Muscle of arm (tissue), 14 donors: ENCODE measurements around the gene KLK2. TPM values are rescaled to one million over a fixed set of nuclear protein-coding genes. Genes with fewer than 3 reads are reported as not detected.

Source experiments
- DNase-seq: peaks from one replicate; pipeline ENCODE4 v3.0.0-alpha.2; 2013
- long read RNA-seq, 11 donors: transcript quantifications; one replicate each; lab custom pipeline, GENCODE V29; 2026
- polyA plus RNA-seq, 12 donors: library from polyadenylated mRNA; unstranded; fragments of 120-200 nt; gene quantifications; one replicate each; pipeline ENCODE4 v1.2.1, GENCODE V29; 2013; ENCODE audit not compliant: insufficient read length in 12 of 12

The KLK2 gene
- polyA plus RNA-seq = under 1 TPM in 1 of 12 donors, not detected in 11; 0.20 TPM
- long read RNA-seq, donor 1 = 0 reads
- long read RNA-seq, donor 2 = 0 reads
- long read RNA-seq, donor 3 = 0 reads
- long read RNA-seq, donor 4 = 0 reads
- long read RNA-seq, donor 5 = 0 reads
- long read RNA-seq, donor 6 = 0 reads
- long read RNA-seq, donor 7 = 0 reads
- long read RNA-seq, donor 8 = 0 reads
- long read RNA-seq, donor 9 = 0 reads
- long read RNA-seq, donor 10 = 0 reads
- long read RNA-seq, donor 11 = 0 reads

DNA sequence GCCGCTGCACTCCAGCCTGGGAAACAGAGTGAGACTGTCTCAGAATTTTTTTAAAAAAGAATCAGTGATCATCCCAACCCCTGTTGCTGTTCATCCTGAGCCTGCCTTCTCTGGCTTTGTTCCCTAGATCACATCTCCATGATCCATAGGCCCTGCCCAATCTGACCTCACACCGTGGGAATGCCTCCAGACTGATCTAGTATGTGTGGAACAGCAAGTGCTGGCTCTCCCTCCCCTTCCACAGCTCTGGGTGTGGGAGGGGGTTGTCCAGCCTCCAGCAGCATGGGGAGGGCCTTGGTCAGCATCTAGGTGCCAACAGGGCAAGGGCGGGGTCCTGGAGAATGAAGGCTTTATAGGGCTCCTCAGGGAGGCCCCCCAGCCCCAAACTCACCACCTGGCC lies at the start of gene KLK2:
Gene KLK2, plus strand, starts transcription at position 384 of the 400 bp plus-strand sequence. CDS start 35 bp downstream, outside the sequence.
- no peak for DNase-seq

DNA sequence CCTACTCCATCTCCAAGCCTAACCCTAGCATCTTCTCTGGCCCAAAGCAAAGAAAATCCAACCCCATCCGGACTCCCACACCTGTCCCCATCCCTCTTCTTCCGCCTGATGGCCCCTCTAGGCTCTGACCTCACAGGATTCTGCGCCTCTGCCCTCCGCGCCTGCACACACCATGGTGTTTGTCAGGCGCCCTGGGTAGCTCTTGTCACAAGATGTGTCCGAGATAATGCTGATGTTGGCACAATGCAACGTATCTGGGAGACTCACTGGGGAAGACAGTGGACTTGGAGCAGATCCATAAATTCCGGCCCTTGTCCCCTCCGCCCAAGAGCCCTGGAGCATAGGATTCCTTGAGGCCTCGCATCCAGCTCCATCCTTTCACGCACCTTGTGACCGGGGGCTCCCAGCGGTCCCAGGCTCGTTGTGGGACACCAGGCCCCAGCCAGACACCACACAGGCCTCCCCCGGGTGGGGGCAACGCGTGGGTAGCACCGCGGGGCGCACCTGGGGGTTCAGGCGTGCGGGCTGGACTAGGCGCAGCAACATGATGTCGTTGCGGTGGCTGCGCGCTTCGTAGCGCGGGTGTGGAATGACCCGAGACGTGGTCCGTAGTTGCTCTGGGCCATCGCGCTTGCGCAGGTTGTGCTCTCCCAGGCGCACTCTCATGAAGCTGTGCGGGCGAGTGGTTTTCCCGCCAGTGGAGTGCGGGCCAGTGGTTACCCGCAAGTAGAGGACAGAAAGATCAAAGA lies 46.6 kb upstream of the KLK2 start:
- no peak for DNase-seq

DNA sequence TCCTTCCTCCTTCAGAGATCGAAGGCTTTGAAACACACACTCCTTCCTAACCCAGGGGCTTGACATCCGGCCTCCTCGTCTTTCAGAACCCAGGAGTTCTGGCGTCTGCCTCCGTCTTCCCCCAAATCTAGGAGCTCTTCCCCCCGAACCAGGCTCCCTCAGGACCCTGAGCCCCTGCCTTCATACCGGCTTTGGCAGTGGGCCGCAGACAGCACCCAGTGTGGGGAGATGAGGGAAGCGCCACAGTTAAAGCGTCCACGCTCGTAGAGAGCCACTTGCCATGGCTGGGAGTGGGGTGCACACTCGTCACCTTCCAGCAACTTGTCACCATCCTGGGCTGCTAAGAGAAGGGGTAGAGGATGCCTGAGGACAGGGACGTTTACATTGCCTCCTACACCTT lies 45.8 kb upstream of the KLK2 start:
- no peak for DNase-seq

DNA sequence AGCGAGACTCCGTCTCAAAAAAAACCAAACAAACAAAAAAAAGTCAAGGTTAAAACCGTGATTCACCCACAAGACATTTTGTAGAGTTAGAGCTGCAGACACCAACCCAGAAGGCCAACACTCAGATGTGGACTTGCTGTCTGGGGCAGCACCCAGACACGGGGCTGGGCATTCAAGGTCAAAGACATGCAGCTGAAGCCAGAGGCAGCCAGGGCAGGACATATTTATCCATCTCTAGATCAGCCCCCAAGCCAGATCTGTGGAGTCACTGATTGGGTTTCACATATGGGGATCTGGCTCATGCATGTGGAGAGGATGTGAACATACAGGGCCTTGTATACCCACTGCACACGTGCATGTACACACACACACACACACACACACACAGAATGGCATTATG lies 43.4 kb upstream of the KLK2 start:
- no peak for DNase-seq

DNA sequence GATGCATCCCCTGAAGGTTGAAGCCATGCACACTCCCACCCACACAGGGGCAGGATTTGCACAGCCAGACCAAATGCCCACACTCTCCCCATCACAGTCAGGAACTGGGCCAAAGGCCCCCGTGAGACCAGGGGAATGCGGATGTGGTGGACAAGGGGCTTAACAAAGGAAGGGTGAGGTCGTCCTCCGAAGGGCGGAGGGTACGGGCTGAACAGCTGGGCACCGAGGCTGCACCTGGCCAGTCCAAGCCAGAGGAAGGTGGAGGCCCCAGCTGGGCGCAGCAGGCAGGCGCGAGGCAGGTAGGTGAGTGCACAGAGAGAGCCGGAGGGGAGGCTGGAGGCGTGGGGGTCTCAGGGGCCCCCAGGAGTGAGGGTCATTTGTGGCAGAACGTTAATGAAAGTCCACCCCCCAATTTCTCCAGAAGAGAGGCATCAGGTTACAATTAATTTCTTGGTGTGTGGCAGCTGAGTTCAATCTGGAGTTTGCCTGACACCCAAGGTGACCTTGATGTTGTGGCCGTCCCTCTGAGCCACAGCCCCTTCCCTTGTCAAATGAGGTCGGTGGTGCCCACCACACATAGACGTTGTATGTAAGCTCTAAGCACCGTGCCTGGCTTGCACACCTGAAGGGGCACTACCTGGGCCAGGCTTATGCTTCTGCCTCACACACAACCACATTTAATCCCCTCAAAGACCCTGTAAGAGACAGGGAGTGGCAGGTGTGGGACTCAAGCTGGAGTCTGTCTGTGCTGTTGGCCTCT lies 42.8 kb upstream of the KLK2 start:
- DNase-seq = no peak

DNA sequence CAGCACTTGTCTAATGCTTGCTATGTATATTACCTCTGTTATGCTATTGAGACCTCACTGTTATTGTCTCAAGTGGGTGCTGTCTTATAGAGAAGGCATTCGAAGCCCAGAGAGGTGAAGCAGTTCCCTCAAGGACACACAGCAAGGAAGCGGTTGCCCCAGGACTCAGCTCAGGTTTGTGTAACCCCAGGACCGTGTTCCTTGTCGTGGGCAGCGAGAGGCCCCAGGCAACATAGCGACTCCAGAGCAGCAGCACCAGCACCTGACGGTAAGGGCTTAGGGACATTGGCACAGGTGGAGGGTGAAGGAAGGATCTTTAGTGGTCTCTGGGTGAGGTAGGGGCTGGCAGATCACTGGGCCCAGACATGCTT lies 42.2 kb upstream of the KLK2 start:
- no peak for DNase-seq

DNA sequence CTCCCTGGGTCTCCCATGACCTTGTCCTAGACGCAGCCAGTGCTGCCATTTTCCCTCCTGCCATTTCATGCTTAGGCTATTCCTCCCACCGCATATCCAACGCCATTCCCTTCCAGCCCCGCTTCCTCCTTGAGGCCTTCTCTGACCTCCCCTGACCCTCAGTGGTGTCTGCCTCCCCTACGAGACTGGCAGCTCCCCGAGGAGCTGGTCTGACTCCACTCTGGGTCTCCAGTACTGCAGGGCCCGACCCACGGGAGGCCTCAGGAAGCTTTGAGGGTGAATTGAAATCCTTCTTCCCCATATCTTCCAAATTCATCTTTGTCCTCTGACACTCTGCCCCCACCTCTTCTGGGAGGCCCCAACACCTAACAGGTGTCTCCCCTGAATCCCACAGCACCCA lies 40.6 kb upstream of the KLK2 start:
- DNase-seq = no peak

DNA sequence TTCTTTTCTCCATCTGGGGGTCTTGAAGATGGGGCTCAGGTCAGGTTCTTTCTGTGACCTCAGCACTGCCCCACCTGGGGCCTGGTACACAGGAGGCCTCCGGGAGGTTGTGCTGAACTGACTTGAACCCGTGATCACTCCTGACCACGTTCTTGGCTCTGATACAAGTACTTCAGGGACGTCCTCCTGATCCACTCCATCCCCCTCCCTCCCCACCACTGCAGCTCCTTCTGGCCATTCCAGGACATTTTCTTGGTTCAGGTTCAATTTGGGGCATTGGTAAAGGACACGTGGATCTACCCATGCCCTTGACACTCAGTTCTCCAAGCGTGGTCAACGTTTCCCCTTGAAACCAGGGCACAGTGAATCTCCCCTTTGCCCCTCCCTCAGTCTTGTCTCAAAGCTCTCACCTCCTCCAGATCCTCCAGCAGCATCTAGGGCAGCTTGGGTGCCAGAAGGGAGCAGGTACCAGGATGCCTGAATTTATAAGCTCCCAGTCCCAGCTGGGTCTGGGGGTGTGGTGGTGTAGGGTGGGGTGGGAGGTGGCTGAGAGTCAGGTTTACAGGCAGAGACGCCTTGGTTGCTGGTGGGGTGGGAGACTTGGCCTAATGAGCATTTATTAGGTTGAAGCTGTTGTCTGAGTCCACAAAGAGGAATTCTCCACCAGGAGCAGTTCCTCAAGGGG lies 40.0 kb upstream of the KLK2 start, which contains the start of gene KLK15:
Gene KLK15, minus strand, starts transcription at position 458 of the 685 bp plus-strand sequence. CDS start 2,082 bp downstream, outside the sequence.
- no peak for DNase-seq

DNA sequence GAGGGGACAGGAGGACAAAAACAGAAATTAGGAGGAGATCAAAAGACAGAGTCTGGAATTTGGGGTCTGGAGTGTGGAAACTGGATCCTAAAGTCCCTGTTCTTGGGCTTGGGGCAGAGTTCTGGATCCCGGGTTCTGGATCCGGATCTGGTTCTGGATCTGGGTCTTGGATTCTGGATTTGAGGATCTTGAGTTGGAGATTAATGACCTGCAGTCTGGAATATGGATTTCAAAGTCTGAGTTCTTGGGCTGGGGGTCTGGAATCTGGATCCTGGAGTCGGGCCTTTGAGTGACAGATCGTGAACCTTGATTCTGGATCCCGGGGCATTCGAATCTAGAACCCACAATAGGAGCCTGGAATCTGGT lies 39.5 kb upstream of the KLK2 start:
- DNase-seq = no peak

DNA sequence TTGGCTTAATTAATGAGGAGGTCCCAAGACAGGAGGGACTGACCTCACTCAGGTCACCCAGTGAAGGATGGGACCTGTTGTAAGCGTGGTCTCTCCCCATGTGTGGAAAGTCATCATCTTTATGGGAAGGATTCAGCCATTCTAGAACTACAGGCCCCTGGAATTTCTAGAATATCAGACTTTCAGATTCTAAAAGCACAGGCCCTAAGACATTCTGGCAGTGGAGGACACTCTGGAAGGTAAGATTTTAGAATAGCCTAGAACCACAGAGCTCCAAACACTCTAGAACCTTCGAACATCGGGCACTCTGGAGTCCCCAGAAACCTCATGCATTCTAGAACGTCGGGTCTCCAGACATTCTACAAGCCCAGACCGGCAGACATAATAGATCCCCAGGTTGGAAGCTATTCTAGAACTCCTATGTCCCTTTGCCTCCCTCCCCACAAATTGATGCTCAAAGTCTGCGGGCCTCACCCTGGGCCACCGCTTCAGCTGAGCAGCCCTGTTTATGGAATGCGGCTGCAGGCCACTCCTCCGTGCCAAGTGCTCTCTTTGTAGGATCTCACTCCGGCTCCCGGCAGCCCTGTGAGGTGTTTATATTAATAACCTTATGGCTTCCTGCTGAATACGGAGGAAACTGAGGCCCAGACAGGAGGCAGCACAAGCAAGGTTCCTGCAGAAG lies 38.0 kb upstream of the KLK2 start:
- no peak for DNase-seq

DNA sequence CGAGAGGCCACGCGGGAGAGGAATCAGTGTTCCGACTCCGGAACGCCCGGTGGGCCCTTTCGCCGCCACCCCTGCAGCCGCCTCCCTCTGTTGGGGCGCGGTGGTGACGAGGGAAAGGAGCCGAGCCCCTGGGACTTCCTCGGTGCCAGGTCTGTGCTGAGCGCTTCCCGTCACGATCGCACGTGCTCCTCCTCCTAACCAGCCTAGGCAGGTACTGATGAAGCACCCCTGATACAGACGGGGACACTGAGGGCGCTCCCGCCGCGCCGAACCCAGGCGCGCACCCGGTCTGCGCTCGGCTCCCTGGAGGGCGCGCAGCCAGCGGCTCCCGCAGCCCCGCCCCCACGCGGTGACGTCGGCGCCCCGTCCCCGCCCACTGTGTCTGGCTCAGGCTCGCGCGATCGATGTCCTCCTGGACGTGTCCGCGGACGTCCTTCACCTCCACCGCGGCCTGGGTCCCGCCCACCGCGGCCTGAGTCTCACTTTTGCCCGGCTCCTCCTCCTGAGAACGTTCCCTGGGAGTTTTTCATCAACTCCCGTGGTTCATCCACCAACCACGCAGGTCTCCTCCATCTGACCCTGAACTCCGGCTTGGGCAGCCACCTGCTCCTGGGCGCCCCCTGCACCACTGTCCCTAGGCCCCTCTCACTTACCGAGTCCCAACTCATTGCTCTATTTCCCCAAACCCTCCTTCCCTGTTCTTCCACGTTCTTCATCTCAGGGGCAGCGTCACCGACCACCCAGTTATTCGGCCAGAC lies 37.3 kb upstream of the KLK2 start:
- peak; percentile 29 for DNase-seq

DNA sequence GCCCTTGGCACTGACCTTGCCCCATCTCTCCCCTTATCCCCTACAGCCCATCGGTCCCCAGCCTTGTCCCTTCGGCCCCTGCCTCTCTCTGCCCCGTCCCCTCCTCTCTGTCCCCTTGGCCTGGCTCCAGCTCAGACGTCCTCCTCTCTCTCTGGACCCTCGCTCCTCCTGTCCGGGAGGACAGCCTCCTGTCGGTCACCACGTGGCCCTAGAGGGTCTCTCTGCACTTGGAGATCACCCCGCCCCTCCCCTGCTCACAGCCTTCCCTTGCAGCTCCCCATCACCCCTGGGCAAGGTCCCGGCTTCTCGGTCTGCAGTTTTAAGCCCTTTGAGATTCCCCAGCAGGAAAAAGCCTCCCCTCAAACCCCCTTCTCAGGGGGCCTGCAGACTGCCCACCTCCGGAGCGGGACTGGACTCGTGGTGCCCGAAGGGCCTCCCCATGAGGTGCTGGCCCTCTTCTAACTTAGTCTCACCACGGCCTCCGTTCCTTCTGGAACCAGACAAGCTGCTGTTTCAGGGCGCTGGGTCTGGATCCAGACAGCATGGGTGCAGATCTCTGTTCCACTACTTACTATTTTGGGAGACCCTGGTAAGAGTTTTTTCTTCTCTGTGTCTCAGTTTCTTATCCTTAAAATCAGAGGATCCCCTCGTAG lies 36.6 kb upstream of the KLK2 start:
- DNase-seq = no peak

DNA sequence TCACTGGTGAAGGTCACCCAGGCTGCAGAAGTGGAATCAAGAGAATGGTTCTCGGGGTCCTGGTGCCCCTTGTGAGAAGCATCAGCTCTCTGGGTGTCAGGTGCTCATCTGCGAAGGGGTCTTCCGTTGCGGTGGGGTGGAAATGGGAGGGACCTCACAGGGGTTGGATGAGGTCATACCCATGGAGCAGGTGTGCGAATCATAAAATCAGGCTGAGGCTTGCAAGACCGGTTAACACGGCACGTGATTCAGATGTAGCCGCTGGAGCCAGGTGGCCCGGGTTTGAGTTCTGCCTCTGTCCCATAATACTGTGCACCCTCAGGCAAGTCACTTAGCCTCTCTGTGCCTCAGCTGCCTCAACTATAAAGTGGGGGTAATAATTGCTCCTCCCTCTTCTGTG lies 35.9 kb upstream of the KLK2 start:
- DNase-seq = no peak

DNA sequence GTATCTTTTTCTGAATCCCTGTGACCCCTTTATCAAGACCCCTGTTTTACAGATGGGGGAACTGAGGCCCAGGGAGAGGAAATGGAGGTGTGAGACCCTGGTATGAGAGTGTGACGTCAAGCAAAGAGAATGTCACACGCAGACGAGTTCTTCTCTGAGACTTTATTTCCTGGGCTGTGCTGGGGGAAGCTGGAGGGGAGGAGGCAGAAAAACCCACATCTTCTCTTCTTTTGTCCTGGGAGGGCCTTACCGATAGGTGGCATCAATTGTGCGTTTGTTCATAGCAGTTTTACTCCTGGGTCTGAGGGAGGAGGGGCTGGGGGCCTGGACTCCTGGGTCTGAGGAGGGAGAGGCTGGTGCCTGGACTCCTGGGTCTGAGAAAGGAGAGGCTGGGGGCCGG lies 35.0 kb upstream of the KLK2 start:
- DNase-seq = no peak

DNA sequence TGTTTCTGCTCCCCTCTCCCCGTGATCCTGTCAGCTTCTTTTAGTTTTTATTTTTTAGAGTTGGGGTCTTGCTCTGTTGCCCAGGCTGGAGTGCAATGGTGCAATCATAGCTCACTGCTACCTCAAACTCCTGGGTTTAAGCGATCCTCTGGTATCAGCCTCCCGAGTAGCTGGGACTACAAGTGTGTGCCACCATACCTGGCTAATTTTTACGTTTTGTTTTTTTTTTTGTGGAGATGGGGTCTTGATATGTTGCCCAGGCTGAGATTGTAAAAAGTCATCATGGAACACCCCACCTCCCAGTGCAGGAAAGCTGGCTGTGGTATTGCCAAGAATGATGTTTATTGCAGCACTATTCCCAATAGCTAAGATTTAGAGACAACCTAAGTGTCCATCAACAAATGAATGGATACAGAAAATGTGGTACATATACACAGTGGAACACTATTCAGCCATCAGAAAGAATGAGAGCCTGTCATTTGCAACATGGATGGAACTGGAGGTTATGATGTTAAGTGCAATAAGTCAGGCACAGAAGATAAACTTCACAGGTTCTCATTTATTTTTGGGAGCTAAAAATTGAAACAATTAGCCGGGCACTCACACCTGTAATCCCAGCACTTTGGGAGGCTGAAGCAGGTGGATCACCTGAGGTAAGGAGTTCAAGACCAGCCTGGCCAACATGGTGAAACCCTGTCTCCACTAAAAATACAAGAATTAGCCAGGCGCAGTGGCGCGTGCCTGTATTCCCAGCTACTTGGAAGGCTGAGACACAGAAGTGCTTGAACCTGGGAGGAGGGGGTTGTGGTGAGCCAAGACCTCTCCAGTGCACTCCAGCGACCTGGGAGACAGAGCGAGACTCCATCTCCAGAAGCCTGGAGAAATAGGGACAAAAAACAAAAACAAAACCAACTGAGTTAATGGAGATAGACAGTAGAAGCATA lies 33.3 kb upstream of the KLK2 start:
- no peak for DNase-seq

DNA sequence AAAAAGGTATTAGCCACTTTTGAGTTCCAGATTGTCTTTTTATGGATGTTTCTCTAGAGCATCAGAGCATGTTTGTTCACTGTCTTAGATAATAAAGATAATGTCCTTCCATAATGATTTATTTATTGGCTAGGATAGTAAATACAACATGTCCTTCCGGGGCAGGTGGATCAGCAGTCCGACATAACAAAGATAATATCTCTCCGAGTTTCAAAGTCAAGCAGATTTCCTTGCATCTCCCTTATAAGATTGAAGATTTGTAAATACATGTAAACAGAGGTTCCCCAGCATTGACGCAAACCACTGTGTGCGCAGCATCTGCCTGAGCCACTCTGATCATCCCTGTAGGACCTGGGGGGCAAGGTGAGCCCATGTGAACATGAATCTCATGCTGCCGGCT lies 31.1 kb upstream of the KLK2 start:
- no peak for DNase-seq

DNA sequence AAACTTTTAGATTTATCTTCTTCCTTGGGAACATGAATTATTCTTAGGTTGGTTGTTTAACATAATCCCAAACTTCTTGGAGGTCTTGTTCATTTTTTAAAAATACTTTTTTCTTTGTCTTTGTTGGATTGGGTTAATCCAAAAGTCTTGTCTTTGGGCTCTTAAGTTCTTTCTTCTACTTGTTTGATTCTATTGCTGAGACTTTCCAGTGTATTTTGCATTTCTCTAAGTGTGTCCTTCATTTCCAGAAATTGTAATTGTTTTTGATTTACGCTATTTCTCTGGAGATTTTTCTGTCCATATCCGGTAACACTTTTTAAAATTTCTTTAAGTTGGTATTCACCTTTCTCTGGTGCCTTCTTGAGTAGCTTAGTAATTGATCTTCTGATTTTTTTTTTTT lies 30.0 kb upstream of the KLK2 start:
- no peak for DNase-seq

DNA sequence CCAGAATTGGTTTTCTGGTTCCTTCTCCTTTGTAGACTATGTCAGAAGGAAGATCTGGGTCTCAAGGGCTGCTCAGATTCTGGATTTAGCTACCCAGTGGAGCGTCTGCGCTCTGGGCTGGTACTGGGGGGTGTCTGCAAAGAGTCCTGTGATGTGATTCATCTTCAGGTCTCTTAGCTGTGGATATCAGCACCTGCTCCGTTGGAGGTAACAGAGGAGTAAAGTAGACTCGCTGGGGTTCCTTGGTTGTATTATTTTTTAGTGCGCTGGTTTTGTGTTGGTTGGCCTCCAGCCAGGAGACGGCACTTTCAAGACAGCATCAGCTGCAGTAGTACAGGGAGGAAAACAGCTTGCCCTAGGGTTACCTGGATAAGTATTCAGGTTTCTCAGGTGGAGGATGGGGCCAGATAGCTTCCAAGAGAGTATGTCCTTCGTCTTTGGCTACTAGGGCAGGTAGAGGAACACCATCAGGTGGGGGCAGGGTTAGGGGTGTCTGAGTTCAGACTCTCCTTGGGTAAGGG lies 29.5 kb upstream of the KLK2 start:
- no peak for DNase-seq
